ENCODE results near the gene TAS2R41. TPM values are rescaled to one million over a fixed set of nuclear protein-coding genes. Genes with fewer than 3 reads are reported as not detected.

The TAS2R41 gene
- total RNA-seq, 1 donor, result 0.09 TPM

- no peak overlapping the region for H3K4me3 ChIP-seq (ENCODE audit: low read depth, low read length)
- no peak for TF ChIP-seq CTCF (IDR thresholded peaks at IDR 0.05; ENCODE audit: insufficient read depth, low read length)
- no peak for DNase-seq (ENCODE audit: low read depth)
Observed at GRCh38 chr7:143455491-143455890, 22.2 kb upstream of the TAS2R41 start.

- no peak for TF ChIP-seq CTCF (IDR thresholded peaks at IDR 0.05; ENCODE audit: insufficient read depth, low read length)
- H3K4me3 ChIP-seq (ENCODE audit: low read depth, low read length), result no peak overlapping the region
- DNase-seq (ENCODE audit: low read depth), result no peak
Observed at GRCh38 chr7:143455942-143456341, 21.7 kb upstream of the TAS2R41 start.

- H3K4me3 ChIP-seq (ENCODE audit: low read depth, low read length), result no peak overlapping the region
- no peak for TF ChIP-seq CTCF (IDR thresholded peaks at IDR 0.05; ENCODE audit: insufficient read depth, low read length)
- DNase-seq (ENCODE audit: low read depth), result peak; percentile 38
Observed at GRCh38 chr7:143456992-143457793, 20.5 kb upstream of the TAS2R41 start.

GRCh38 chr7:143458263-143458662, 19.4 kb upstream of the TAS2R41 start:
- no peak overlapping the region for H3K4me3 ChIP-seq (ENCODE audit: low read depth, low read length)
- TF ChIP-seq CTCF (IDR thresholded peaks at IDR 0.05; ENCODE audit: insufficient read depth, low read length), result no peak
- DNase-seq (ENCODE audit: low read depth), result peak; percentile 65

GRCh38 chr7:143458681-143459080, 19.0 kb upstream of the TAS2R41 start:
- no peak for DNase-seq (ENCODE audit: low read depth)
- no peak overlapping the region for H3K4me3 ChIP-seq (ENCODE audit: low read depth, low read length)
- TF ChIP-seq CTCF (IDR thresholded peaks at IDR 0.05; ENCODE audit: insufficient read depth, low read length), result no peak

- no peak for TF ChIP-seq CTCF (IDR thresholded peaks at IDR 0.05; ENCODE audit: insufficient read depth, low read length)
- DNase-seq (ENCODE audit: low read depth), result no peak
Observed at GRCh38 chr7:143459359-143459758, 18.3 kb upstream of the TAS2R41 start.

More at GRCh38 chr7:143459359-143459758, 18.3 kb upstream of the TAS2R41 start:
- H3K4me3 ChIP-seq (ENCODE audit: low read depth, low read length), result no peak overlapping the region

Measured in fibroblast of the aortic adventitia (primary cell).